Epithelial cell of esophagus (primary cell): Measurements from ENCODE around the gene NUS1.

Source experiments
- DNase-seq: peaks from one replicate; pipeline ENCODE4 v3.0.0; 2010; ENCODE audit warnings: low read depth
- H3K4me3 ChIP-seq: 2 replicates; pipeline ENCODE4 v1.5.1; 2011; ENCODE audit warnings: mild to moderate bottlenecking, low read length, control low read depth
- CTCF ChIP-seq: IDR thresholded peaks from 2 replicates; pipeline ENCODE4 v1.5.1; 2011; ENCODE audit warnings: low read depth, mild to moderate bottlenecking, low read length, control low read depth, inconsistent platforms; ENCODE audit not compliant: insufficient read depth; ENCODE audit errors: missing control alignments

Gene NUS1

GRCh38 chr6:117655380-117655779, 19.9 kb upstream of the NUS1 start:
- H3K4me3 ChIP-seq, result no peak overlapping the region
- TF ChIP-seq CTCF, result no peak
- DNase-seq, result no peak

DNA sequence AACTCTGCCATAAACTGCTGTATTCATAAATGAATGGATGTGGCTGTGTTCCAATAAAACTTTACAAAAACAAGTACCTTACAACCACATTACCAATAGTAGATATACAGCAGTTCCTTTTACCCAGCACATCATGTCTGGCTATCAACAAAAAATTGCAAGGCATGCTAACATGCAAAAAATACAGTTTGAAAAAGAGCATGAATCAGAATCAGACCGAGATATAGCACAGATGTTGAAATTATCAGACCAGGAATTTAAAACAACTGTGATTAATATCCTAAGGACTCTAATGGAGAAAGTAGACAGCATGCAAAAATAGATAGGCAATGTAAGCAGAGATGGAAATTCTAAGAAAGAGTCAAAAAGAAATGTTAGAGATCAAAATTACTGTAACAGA, 8.4 kb upstream of the NUS1 start:
- H3K4me3 ChIP-seq, result no peak overlapping the region
- no peak for DNase-seq
- no peak for TF ChIP-seq CTCF

- no peak for DNase-seq
- no peak for TF ChIP-seq CTCF
- no peak overlapping the region for H3K4me3 ChIP-seq
Measured at GRCh38 chr6:117668736-117669135, 6.5 kb upstream of the NUS1 start.

DNA sequence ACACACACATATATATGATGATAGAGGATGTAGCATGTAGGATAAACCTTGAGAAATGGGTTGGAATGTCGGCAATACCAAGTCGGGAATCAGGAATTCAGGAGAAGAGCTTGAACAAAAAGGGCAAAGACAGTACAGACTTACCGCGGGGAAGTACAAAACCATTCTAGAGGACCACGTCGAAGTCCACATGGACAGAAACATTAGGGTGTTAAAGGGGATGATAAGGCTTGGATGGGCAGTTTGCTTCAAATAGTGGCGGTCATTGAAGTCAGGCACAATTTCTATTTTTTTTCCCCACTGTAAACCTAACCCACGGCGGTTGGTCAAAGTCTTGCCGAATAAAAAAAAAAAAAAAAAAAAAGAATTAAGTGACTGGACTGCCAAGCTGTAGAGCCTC, 766 bp upstream of the NUS1 start:
- TF ChIP-seq CTCF, result no peak
- DNase-seq, result no peak
- H3K4me3 ChIP-seq, result peak overlapping the region; percentile 81

GRCh38 chr6:117675658-117676301, 511 bp downstream of the NUS1 start:
- H3K4me3 ChIP-seq, result peak overlapping the region; percentile 81
- DNase-seq, result peak; percentile 11

GRCh38 chr6:117676577-117677218, 1.4 kb downstream of the NUS1 start:
- peak overlapping the region; percentile 71 for H3K4me3 ChIP-seq
- DNase-seq, result peak; percentile 7
- no peak for TF ChIP-seq CTCF

- peak overlapping the region; percentile 71 for H3K4me3 ChIP-seq
- no peak for TF ChIP-seq CTCF
- peak; percentile 91 for DNase-seq
Measured at GRCh38 chr6:117677553-117678141, 2.4 kb downstream of the NUS1 start.
